SJSA1 (cell line): ENCODE measurements around the gene EXOG. TPM values are rescaled to one million over a fixed set of nuclear protein-coding genes. Genes with fewer than 3 reads are reported as not detected.

Experiments used
- DNase-seq, 2 experiments: peaks; one replicate each; pipeline ENCODE4 v3.0.0-alpha.2; 2015 to 2020; ENCODE audit warnings: low spot score in 2 of 2, low read depth in 1 of 2
- H3K27ac ChIP-seq: fragments of 250-450 bp; sonication (Bioruptor Pico); 2 replicates; pipeline ENCODE4 v1.5.1; 2020; ENCODE audit warnings: mild to moderate bottlenecking, moderate library complexity
- H3K27me3 ChIP-seq: fragments of 250-450 bp; sonication (Bioruptor Pico); replicated peaks from 2 replicates; pipeline ENCODE4 v1.5.1; 2020; ENCODE audit warnings: mild to moderate bottlenecking, moderate library complexity
- H3K36me3 ChIP-seq: fragments of 250-450 bp; sonication (Bioruptor Pico); 2 replicates; pipeline ENCODE4 v1.5.1; 2020; ENCODE audit warnings: mild to moderate bottlenecking
- H3K4me1 ChIP-seq: fragments of 250-450 bp; sonication (Bioruptor Pico); replicated peaks from 2 replicates; pipeline ENCODE4 v1.6.1; 2021; ENCODE audit warnings: mild to moderate bottlenecking
- H3K4me3 ChIP-seq: fragments of 250-450 bp; sonication (Bioruptor Pico); 2 replicates; pipeline ENCODE4 v1.5.1; 2020; ENCODE audit warnings: mild to moderate bottlenecking
- H3K9me3 ChIP-seq: fragments of 250-450 bp; sonication (Bioruptor Pico); replicated peaks from 2 replicates; pipeline ENCODE4 v1.5.1; 2020; ENCODE audit warnings: mild to moderate bottlenecking
- total RNA-seq: library from RNA; depleted of rRNA; stranded (reverse); fragments of >200 nt; shearing (Covaris generic); gene quantifications from 2 replicates; pipeline ENCODE4 v1.2.3, GENCODE V29; 2014; rRNA removed

The EXOG gene
- total RNA-seq, 1 experiment from 2014 or later = 9.0 TPM

- no peaks in the 10 kb centered on the region for H3K9me3 ChIP-seq
- no peak overlapping the region for H3K4me3 ChIP-seq
- H3K4me1 ChIP-seq = no peaks in the 10 kb centered on the region
- peak in 1 of 2 experiments; percentile 23 for DNase-seq
- no peaks in the 10 kb centered on the region for H3K27me3 ChIP-seq
- H3K27ac ChIP-seq = no peak overlapping the region
- H3K36me3 ChIP-seq = no peaks in the 10 kb centered on the region
These were observed 78.5 kb downstream of the EXOG start for GRCh38 chr3:38574411-38575278.

- peak in 1 of 2 experiments; percentile 13 for DNase-seq
- Histone ChIP-seq H3K4me1 (no peaks in the 10 kb centered on the region), H3K36me3 (no peaks in the 10 kb centered on the region), H3K27ac (no peak overlapping the region), H3K27me3 (no peaks in the 10 kb centered on the region), H3K4me3 (no peak overlapping the region), H3K9me3 (no peaks in the 10 kb centered on the region)
These were observed 79.2 kb downstream of the EXOG start for GRCh38 chr3:38575279-38575843.

Other genes with a start within 250 kb of the EXOG start
- not detected in 2 replicates for gene SLC22A13, start 230.5 kb upstream of the EXOG start, total RNA-seq
- gene SLC22A14, start 214.0 kb upstream of the EXOG start, total RNA-seq = not detected in 2 replicates
- gene XYLB, start 149.6 kb upstream of the EXOG start, total RNA-seq = 0.66 and 3.0 TPM in 2 replicates
- gene ACVR2B, start 42.5 kb upstream of the EXOG start, total RNA-seq = 1.1 and 2.2 TPM in 2 replicates
- gene SCN5A, start 153.3 kb downstream of the EXOG start, total RNA-seq = 1.6 and 4.1 TPM in 2 replicates